Upper lobe of right lung (tissue), 1 donor: ENCODE measurements around the gene ZNF23. TPM values are rescaled to one million over a fixed set of nuclear protein-coding genes. Genes with fewer than 3 reads are reported as not detected.
A peak's percentile ranks its signal among the peaks of the same experiment; 100 is the strongest.

Experiments
- ATAC-seq: fragments of 200-7000 bp; cut with Tn5 transposase; one replicate; pipeline ENCODE4 v1.9.1; 2020; ENCODE audit warnings: mild to moderate bottlenecking, moderate library complexity
- DNase-seq: peaks from one replicate; pipeline ENCODE4 v3.0.0-alpha.2; 2020
- H3K27ac ChIP-seq: fragments of 200-600 bp; one replicate; pipeline ENCODE4 v1.8.0; 2022
- H3K27me3 ChIP-seq: fragments of 200-600 bp; one replicate; pipeline ENCODE4 v1.8.0; 2022; ENCODE audit warnings: mild to moderate bottlenecking
- H3K36me3 ChIP-seq: fragments of 200-600 bp; one replicate; pipeline ENCODE4 v1.8.0; 2022
- H3K4me1 ChIP-seq: fragments of 200-600 bp; one replicate; pipeline ENCODE4 v1.8.0; 2022
- H3K4me3 ChIP-seq: fragments of 200-600 bp; one replicate; pipeline ENCODE4 v1.8.0; 2022; ENCODE audit warnings: mild to moderate bottlenecking
- H3K9me3 ChIP-seq: fragments of 200-600 bp; one replicate; pipeline ENCODE4 v1.8.0; 2022
- intact Hi-C: fragments of 100-400 bp; cut with DNase I; formaldehyde crosslinking; loops from one replicate; pipeline ENCODE4 v1.11.0; 2022
- total RNA-seq: library from RNA; stranded (reverse); fragmentation: NEBNext Ultra II Directional; extraction: Animal tissue kit (Norgen Biotek cat#: 25700); gene quantifications from one replicate; pipeline ENCODE4 v1.2.1, GENCODE V29; 2021
- TF ChIP-seq, protein P1 (sequence below): fragments of 200-600 bp; IDR thresholded peaks from one replicate; pipeline ENCODE4 v1.8.0; 2022; ENCODE audit warnings: antibody characterized with exemption
- donor health status: DM: no; HTN: yes; CAD: no; lungs with severe emphysema.

ZNF23 gene
- total RNA-seq, 1 donor from 2014 or later, result 7.3 TPM

DNA sequence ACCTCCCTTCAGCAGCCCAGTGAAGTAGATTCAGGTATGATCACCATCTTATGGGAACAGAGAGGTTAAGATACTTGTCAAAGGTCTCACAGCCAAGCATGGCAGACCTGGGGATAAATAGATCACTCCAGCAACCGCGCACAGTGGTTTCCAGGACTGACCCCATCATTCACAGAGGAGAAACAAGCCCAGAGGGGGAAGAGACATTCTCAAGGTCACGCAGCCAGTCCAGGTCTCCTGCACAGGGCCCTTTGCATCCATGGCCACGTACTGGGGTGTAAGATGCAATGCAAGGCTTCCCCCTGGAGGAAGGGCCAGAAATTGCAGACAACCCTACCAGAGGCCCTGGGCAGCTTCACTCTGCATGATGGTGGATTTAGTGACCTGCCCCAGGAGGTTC lies 40.1 kb downstream of the ZNF23 start:
- Histone ChIP-seq H3K36me3 (no peaks in the 10 kb centered on the region), H3K27me3 (peaks cover 18% of the 10 kb centered on the region), H3K4me3 (no peak overlapping the region), H3K27ac (no peak overlapping the region), H3K4me1 (no peaks in the 10 kb centered on the region), H3K9me3 (no peaks in the 10 kb centered on the region)
- ATAC-seq, result peak; percentile 64
- intact Hi-C loops, result no loop called here
- TF ChIP-seq, protein P1, sequence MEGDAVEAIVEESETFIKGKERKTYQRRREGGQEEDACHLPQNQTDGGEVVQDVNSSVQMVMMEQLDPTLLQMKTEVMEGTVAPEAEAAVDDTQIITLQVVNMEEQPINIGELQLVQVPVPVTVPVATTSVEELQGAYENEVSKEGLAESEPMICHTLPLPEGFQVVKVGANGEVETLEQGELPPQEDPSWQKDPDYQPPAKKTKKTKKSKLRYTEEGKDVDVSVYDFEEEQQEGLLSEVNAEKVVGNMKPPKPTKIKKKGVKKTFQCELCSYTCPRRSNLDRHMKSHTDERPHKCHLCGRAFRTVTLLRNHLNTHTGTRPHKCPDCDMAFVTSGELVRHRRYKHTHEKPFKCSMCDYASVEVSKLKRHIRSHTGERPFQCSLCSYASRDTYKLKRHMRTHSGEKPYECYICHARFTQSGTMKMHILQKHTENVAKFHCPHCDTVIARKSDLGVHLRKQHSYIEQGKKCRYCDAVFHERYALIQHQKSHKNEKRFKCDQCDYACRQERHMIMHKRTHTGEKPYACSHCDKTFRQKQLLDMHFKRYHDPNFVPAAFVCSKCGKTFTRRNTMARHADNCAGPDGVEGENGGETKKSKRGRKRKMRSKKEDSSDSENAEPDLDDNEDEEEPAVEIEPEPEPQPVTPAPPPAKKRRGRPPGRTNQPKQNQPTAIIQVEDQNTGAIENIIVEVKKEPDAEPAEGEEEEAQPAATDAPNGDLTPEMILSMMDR, result peak; percentile 34
- DNase-seq, result peak; percentile 47

DNA sequence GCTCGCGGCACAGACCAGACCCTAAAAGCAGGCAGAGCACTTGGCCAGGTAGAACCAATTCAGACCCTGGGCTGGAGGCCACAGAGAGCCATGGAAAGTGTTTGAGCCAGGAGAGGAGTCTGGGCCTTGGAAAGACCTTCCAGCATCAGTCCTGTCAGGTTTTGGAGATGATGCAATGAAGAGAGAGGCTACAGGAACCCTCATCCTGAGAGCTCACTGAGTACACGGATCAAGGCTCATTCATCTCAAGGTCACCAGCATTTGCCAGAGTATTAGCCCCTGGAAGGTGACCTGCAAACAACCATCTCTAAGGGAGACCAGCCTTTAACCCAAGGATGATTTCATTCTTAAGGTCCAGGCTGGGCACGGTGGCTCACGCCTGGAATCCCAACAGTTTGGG lies 48.0 kb downstream of the ZNF23 start:
- Histone ChIP-seq H3K27ac (no peak overlapping the region), H3K36me3 (no peaks in the 10 kb centered on the region), H3K4me1 (no peaks in the 10 kb centered on the region), H3K4me3 (no peak overlapping the region), H3K27me3 (peaks cover 21% of the 10 kb centered on the region), H3K9me3 (no peaks in the 10 kb centered on the region)
- intact Hi-C loops, result loop anchor here (5.0 kb wide), 1 partner anchor 88 kb away; no protein-coding TSS in a partner anchor
- ATAC-seq, result no peak
- TF ChIP-seq, protein P1, result no peak
- DNase-seq, result peak; percentile 16

DNA sequence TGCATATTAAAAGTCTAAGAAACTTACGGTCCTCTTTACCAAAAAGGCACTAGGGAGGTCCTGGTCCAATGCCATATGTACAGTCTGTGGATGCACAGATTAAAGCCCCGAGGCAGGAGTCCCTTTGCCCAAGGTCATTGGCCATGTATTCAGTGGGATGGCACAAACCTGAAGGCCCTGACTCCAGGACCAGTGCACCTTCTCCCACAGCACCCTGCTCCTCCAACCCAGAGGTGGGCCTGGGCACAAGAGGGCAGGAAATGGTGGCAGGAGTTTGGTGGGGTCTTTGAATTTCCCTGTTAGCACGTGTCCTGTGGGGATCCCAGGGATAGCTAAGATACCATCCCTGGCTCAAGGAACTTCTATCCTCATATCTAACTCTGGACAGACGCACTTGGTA lies 48.7 kb downstream of the ZNF23 start:
- H3K4me1 ChIP-seq, result no peaks in the 10 kb centered on the region
- ATAC-seq (no peak), DNase-seq (peak; percentile 15)
- no peaks in the 10 kb centered on the region for H3K36me3 ChIP-seq
- no peak overlapping the region for H3K27ac ChIP-seq
- TF ChIP-seq, protein P1, result no peak
- no peaks in the 10 kb centered on the region for H3K9me3 ChIP-seq
- no peak overlapping the region for H3K4me3 ChIP-seq
- intact Hi-C loops, result loop anchor here (5.0 kb wide), 1 partner anchor 89 kb away; no protein-coding TSS in a partner anchor
- H3K27me3 ChIP-seq, result peaks cover 28% of the 10 kb centered on the region

DNA sequence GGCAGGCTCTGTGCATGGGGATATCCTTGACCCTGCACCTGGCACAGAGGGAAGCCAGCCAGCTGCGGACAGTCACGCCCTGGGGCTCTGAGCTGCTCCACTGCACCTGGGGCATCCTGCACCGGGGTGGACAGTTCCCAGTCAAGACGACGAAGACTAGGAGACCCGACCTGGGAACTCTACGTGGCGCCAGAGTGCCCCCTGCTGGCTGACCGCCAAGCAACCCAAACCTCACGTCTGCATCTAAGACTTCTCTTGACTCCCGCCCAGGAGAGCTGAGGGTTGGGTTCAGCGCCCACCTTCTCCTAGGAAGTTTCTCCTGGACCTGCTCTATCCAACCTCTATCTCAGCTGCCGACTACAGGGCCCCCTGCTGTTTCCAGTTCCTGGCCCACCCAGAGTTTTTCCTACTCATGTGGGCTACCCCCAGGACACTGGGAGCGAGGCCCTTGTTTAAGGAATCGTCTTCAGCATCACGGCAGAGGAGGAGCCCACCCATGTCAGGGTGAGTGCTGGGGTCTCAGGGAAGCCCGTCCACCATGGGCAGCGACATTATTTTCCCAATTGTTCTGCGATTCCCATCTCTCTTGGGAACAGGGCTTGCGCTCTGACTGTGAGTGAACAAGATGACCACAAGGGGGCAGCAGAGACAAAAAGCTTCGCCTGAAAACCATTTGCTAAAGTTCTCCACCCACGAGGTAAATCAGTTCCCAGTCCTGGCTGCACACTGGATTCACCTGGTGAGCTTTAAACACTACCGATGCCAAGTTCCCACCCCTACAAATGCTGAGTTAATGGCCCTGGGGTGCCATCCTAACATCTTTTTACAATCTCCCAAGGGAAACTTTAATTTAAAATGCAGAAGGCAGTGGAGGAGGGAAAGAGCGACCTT lies 49.5 kb downstream of the ZNF23 start:
- intact Hi-C loops, result loop anchor here (5.0 kb wide), 1 partner anchor 90 kb away; no protein-coding TSS in a partner anchor
- ATAC-seq (peak; percentile 87), DNase-seq (peak; percentile 73)
- H3K4me1 ChIP-seq, result no peaks in the 10 kb centered on the region
- no peaks in the 10 kb centered on the region for H3K36me3 ChIP-seq
- TF ChIP-seq, protein P1, result peak; percentile 82
- no peaks in the 10 kb centered on the region for H3K9me3 ChIP-seq
- peaks cover 30% of the 10 kb centered on the region for H3K27me3 ChIP-seq
- no peak overlapping the region for H3K4me3 ChIP-seq
- H3K27ac ChIP-seq, result no peak overlapping the region

DNA sequence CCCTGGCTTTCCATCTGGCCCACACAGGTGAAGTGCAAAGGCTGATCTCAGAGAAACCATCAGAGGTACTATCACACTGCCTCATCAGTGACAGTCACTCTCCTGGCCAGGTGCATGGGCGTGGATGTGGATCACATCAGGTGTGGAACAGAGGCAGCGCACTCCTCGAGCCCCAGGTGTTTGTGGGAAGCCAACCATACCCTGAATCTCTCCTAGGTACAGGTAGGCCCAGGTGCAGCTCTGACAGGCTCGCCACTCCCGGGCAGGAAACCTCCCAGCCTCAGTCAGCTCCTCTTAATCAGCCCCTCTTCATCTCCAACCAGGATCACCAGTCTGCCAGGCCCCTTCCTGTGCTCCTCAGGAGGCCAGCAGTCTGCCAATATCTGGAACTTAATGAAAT lies 51.9 kb downstream of the ZNF23 start:
- TF ChIP-seq, protein P1, result no peak
- H3K27me3 ChIP-seq, result peaks cover 33% of the 10 kb centered on the region
- intact Hi-C loops, result loop anchor here (5.0 kb wide), 1 partner anchor 92 kb away; no protein-coding TSS in a partner anchor

More for the DNA sequence above, 51.9 kb downstream of the ZNF23 start:
- no peak overlapping the region for H3K27ac ChIP-seq
- H3K4me3 ChIP-seq, result no peak overlapping the region
- H3K4me1 ChIP-seq, result no peaks in the 10 kb centered on the region
- H3K36me3 ChIP-seq, result no peaks in the 10 kb centered on the region
- H3K9me3 ChIP-seq, result no peaks in the 10 kb centered on the region
- no peak for ATAC-seq
- DNase-seq, result no peak
